Measurements from ENCODE around the gene PTH1R. TPM values are rescaled to one million over a fixed set of nuclear protein-coding genes. Genes with fewer than 3 reads are reported as not detected.

Gene PTH1R
- total RNA-seq, 4 donors from 2014 or later: 7.8 to 18.5 (median 14.5) TPM

DNA sequence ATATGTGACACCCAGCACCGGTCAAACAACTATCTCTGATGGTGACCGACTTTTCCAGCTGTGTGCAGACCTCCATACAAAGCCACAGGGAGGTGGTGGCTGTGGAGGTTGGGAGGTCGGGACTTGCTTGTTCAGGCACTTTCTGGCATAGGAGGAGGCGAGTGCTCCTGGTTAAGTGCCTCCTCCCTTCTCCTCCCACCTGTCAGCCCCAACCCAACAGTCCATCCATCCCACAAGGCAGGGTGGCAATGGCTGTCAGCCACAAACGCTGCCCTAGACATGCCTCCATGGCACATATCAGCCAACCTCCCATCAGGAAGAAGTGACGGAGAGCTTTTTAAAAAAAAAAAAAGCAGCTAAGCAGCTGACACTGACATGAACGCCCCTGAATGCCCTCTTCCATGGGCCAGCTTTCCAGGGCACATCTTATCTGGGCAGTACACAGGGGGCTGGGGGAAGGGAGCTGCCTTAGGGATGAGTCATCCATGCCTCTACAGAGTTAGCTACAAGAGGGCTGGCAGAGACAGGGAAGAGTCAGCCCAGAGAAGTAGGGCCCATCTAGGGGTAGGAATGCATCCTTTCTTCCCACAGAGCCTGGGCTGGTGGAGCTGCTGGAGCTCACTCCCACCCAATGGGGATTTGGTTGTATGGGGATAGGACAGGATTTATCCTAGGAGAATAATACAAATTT is 57.8 kb downstream of the PTH1R start:
- Histone ChIP-seq H3K36me3 (peaks cover 0 to 15% of the 10 kb centered on the region in 2 donors), H3K27ac (peak overlapping the region; percentile 56 to 90 (median 84)), H3K4me3 (no peak overlapping the region), H3K27me3 (no peaks in the 10 kb centered on the region), H3K9me3 (no peaks in the 10 kb centered on the region), H3K4me1 (peaks cover 26 to 100% (median 64%) of the 10 kb centered on the region in 3 donors)
- ATAC-seq: peak; percentile 94
- peak; percentile 92 for TF ChIP-seq POLR2AphosphoS5 (IDR thresholded peaks at IDR 0.05)
- no peak for TF ChIP-seq EP300 (IDR thresholded peaks at IDR 0.05)
- TF ChIP-seq, protein P1, sequence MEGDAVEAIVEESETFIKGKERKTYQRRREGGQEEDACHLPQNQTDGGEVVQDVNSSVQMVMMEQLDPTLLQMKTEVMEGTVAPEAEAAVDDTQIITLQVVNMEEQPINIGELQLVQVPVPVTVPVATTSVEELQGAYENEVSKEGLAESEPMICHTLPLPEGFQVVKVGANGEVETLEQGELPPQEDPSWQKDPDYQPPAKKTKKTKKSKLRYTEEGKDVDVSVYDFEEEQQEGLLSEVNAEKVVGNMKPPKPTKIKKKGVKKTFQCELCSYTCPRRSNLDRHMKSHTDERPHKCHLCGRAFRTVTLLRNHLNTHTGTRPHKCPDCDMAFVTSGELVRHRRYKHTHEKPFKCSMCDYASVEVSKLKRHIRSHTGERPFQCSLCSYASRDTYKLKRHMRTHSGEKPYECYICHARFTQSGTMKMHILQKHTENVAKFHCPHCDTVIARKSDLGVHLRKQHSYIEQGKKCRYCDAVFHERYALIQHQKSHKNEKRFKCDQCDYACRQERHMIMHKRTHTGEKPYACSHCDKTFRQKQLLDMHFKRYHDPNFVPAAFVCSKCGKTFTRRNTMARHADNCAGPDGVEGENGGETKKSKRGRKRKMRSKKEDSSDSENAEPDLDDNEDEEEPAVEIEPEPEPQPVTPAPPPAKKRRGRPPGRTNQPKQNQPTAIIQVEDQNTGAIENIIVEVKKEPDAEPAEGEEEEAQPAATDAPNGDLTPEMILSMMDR (IDR thresholded peaks at IDR 0.05): peak in 3 of 4 experiments; percentile 75 to 82 (median 79)
- 20 to 40% methylated on average over 1 of the region's 7 CpGs for WGBS, 2 donors (ENCODE audit: low coverage in 1 of 2)

DNA sequence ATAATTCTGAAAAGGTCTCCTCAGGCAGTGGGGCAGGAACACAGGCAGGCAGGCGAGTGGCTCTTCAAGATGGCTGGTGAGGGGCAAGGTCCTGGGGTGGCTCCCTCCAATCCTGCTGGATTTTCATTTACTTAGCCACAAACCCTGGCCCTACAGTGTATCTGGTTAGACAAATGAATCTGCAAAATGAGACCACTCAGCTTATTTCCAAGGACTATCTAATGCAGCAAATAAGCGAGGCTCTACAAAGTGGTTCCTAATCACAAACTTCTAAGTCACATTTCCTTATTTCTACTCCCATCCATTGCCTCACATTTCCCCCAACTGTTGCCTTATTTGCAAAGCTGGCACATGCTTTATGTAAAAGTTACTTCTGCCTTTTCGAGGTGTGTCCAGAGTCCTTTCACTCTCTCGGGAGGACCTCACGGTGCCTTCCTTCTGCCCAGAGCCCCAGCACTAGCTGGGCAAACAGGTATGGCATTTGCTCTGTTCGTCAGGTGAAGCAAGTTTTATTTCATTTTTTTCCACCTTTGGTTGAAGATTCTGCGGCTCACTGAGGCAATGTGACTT is 58.6 kb downstream of the PTH1R start:
- no peak for ATAC-seq
- Histone ChIP-seq H3K27ac (peak overlapping the region; percentile 56 to 90 (median 84)), H3K36me3 (peaks cover 0 to 23% of the 10 kb centered on the region in 2 donors), H3K27me3 (no peaks in the 10 kb centered on the region), H3K9me3 (no peaks in the 10 kb centered on the region), H3K4me3 (no peak overlapping the region), H3K4me1 (peaks cover 19 to 95% (median 56%) of the 10 kb centered on the region in 3 donors)
- TF ChIP-seq POLR2A (IDR thresholded peaks at IDR 0.05) (no peak), EP300 (IDR thresholded peaks at IDR 0.05) (no peak), POLR2AphosphoS5 (IDR thresholded peaks at IDR 0.05) (no peak)
- TF ChIP-seq, protein P1 (IDR thresholded peaks at IDR 0.05): no peak
- WGBS, 2 donors (ENCODE audit: low coverage in 1 of 2): 60 to 80% methylated on average over 6 of the region's 7 CpGs

GRCh38 chr3:46936733-46937250 is 59.3 kb downstream of the PTH1R start:
- Histone ChIP-seq H3K27ac (peak overlapping the region; percentile 56 to 90 (median 84)), H3K4me1 (peaks cover 13 to 88% (median 49%) of the 10 kb centered on the region in 3 donors), H3K36me3 (peaks cover 0 to 23% of the 10 kb centered on the region in 2 donors), H3K9me3 (no peaks in the 10 kb centered on the region), H3K4me3 (no peak overlapping the region), H3K27me3 (no peaks in the 10 kb centered on the region)
- 60 to 79% methylated on average over 1 to 4 of the region's 5 CpGs for WGBS, 2 donors (ENCODE audit: low coverage in 1 of 2)
- no peak for TF ChIP-seq EP300 (IDR thresholded peaks at IDR 0.05)
- TF ChIP-seq POLR2AphosphoS5 (IDR thresholded peaks at IDR 0.05): no peak
- TF ChIP-seq, protein P1 (IDR thresholded peaks at IDR 0.05): no peak
- TF ChIP-seq POLR2A (IDR thresholded peaks at IDR 0.05): no peak
- no peak for ATAC-seq

- TF ChIP-seq EP300 (IDR thresholded peaks at IDR 0.05) (no peak), POLR2AphosphoS5 (IDR thresholded peaks at IDR 0.05) (no peak), POLR2A (IDR thresholded peaks at IDR 0.05) (no peak)
- TF ChIP-seq, protein P1 (IDR thresholded peaks at IDR 0.05): no peak
- WGBS, 2 donors (ENCODE audit: low coverage in 1 of 2): 90 to 100% methylated on average over 1 of the region's 2 CpGs
- Histone ChIP-seq H3K36me3 (peaks cover 0 to 23% of the 10 kb centered on the region in 2 donors), H3K9me3 (no peaks in the 10 kb centered on the region), H3K27ac (peak overlapping the region in 3 of 4 donors; percentile 25 to 86 (median 34)), H3K27me3 (no peaks in the 10 kb centered on the region), H3K4me1 (peaks cover 10 to 87% (median 38%) of the 10 kb centered on the region in 3 donors), H3K4me3 (no peak overlapping the region)
- ATAC-seq: no peak
Measured at GRCh38 chr3:46938118-46938517, 60.6 kb downstream of the PTH1R start.

Data from gastroesophageal sphincter (tissue), 4 donors.